Renal pelvis (tissue), 4 donors: ENCODE results near the gene CSMD2. TPM values are rescaled to one million over a fixed set of nuclear protein-coding genes. Genes with fewer than 3 reads are reported as not detected.

Experiments
- DNase-seq: peaks from one replicate; pipeline ENCODE4 v3.0.0-alpha.2; 2013
- polyA plus RNA-seq, 3 donors: library from polyadenylated mRNA; unstranded; fragments of 120-200 nt; gene quantifications; one replicate each; pipeline ENCODE4 v1.2.1, GENCODE V29; 2013; ENCODE audit not compliant: insufficient read length in 3 of 3

Gene CSMD2
- polyA plus RNA-seq, 3 donors = 0.87 to 1.3 (median 1.0) TPM

- DNase-seq = no peak
These were observed 402.1 kb downstream of the CSMD2 start for GRCh38 chr1:33762962-33763361.

GRCh38 chr1:33762109-33762830 lies 402.8 kb downstream of the CSMD2 start:
- no peak for DNase-seq

DNA sequence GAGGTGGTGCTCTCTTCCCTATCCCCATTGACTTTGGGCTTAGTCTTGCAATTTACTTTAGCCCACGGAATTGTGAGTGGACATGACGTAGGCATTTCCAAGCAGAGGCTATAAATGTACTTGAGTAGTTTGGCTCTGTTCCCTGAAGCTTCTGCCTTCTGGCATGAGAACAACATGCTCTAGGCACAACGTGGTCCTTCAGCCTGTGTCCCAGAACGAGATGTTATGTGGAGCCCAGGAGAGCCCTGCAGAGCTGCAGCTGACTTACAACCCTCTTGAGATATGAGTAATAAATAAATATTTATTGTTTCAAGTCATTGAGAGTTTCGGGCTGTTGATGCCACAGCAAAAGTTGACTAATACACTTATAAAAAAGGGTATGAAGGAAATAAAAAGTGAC lies 406.3 kb downstream of the CSMD2 start:
- DNase-seq = no peak

- no peak for DNase-seq
These were observed 411.8 kb downstream of the CSMD2 start for GRCh38 chr1:33753087-33753856.

GRCh38 chr1:33745942-33746341 lies 419.1 kb downstream of the CSMD2 start:
- DNase-seq = no peak

DNA sequence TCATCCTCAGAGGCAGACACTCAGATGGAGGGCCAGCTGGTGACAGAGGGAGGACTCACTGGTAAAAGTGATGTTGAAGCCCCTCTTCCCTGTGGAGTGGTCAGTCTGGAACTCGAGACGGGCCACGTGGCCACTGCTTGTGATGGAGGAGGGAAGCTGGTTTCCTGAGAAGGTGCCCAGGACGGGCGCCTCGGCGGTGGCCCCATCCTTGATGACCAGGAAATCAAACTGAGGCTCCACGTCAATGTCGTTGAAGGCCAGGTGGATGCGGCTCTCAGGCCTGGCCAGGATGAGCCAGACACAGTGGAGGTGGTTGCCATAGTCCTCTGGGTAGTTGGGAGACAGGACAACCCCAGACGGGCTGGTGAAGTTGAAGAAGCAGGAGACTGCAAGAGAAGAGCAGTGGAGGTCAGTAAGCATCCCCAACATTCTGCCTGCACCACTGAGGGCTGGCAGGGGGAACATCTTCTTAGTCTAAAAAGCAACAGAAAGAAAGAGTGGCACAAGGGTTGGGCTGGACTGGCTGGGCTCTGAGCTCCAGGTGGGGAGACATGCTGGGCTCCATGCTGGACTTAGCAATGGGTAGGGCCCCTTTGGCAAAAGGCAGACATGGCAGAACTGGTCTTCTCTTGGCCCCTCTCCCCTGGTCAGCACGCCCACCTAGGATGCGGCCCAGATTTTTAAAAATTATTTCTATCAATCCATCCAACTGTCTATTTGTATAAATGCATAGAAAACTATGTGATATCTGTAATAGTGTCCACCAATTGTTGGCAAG lies 421.6 kb downstream of the CSMD2 start:
- no peak for DNase-seq

- DNase-seq = no peak
These were observed 422.4 kb downstream of the CSMD2 start for GRCh38 chr1:33742663-33743062.

- no peak for DNase-seq
These were observed 423.3 kb downstream of the CSMD2 start for GRCh38 chr1:33741749-33742148.

DNA sequence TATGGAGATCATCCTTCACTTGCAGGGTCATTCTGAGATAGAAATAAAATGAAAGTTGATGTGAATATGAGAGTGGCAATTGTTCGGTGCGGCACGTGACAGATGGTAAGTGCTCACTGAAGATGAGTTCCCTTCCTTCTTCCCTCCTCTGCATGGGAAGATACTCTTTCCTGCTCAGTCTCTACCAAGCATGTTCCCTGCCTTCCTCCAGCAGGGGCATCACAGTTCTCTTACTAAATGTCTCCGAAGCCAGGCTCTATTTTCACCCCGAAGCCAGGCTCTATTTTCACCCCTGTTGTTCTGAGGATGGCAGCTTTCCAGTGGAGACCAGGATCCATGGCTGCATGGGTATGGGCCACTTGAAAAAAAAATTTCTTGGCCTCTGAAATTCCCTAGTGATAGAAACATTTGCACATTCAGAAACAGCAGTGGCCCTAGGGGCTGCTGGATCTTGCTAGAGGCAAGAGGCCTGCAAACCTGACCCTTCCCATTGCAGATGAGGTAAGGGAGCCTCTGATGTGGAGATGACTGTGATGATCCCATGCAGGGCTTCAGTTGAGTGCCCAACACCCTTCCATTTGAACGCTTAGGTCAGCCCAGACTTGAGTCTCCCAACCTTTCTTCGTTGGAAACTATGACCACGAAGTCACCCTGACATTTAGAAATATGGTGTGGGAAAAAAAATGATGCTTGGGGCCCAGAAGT lies 424.8 kb downstream of the CSMD2 start:
- DNase-seq = no peak

DNA sequence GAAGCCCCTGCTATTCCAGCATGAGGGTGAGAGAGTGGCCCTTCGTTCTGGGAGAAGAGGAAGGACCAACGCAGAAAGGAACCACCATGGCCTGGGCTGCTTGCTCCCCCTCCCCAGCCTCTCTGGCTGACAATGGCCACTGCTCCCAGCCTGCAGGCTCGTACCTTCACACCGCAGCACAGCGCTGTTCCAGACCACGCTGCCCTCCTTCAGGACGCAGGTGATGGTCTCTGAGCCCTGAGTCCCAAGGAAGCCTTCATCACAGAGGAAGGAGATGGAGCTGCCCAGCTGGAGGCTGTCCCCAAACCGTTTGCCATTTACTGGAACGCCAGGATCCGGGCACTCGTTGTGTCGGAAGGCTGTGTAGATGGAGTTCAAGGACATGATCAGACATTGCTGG lies 426.1 kb downstream of the CSMD2 start:
- DNase-seq = no peak

DNA sequence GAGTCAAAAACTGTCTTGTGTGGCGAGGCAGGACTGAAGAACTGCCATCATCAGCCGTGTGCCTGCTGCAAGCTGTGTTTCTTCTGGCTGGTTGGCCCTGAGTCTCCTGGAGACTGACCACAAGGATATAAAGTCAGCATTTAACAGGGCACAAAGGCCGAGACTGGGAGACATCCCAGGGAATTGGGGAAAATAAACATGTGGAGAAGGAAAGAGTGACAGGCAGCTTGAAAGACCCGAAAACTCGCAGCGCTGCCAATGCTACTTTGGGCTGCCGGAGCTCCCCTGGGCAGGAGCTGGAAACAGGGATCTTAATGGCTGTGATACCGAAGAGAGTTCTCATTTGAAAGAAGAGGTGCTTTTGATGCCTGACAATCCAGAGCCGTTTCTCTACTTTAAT lies 426.5 kb downstream of the CSMD2 start:
- DNase-seq = no peak

GRCh38 chr1:33736496-33736895 lies 428.5 kb downstream of the CSMD2 start:
- DNase-seq = no peak

DNA sequence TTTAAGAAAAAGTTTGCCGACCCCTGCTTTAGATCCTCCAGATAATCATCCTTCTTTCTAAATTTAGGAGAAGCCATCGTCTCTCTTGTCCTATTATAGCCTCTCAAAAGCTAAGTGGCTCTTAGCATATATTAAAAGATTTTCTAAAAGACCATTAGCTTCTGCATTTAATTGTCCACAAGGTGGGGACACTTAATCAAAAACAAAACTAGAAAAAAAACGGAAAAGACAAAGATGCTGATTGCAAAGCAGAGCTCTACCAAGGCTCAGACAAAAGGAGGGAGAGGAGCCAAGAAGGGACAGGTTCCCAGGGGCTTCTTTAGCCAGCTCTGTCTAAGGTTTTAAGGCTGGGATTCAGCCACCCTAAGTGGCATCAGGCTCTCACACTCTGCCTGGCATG lies 429.4 kb downstream of the CSMD2 start:
- DNase-seq = no peak

GRCh38 chr1:33727310-33727709 lies 437.7 kb downstream of the CSMD2 start:
- DNase-seq = no peak

GRCh38 chr1:33726274-33726804 lies 438.7 kb downstream of the CSMD2 start:
- no peak for DNase-seq

- no peak for DNase-seq
These were observed 439.4 kb downstream of the CSMD2 start for GRCh38 chr1:33725556-33726160.

GRCh38 chr1:33725037-33725436 lies 440.0 kb downstream of the CSMD2 start:
- DNase-seq = no peak

- DNase-seq = no peak
These were observed 440.7 kb downstream of the CSMD2 start for GRCh38 chr1:33724348-33724747.

- no peak for DNase-seq
These were observed 441.8 kb downstream of the CSMD2 start for GRCh38 chr1:33723251-33723650.

DNA sequence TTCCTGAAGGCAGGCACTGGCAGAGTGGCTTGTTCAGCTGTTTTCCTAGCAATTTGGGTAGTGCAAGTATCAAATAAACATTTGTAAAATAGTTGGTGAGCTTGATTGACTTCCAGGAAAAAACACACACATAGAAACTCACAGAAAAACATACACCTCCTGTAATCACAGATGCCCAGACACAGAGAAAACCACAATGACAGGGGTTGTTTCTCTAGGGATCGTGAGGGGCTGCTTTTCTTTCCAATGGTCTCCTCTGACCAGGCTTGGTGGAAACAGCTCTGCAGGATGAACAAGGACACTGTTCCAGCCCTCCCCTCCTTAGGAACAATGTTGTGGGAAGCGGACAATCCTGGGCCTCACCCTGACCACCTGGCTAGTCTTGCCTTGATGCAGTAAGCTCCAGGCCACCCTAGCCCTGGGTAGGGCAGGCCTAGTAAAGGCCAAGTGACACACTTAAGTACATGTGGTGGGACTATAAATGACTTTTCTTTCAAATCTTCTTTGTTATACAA lies 443.7 kb downstream of the CSMD2 start:
- no peak for DNase-seq
